ENCODE data around the gene PDAP1.
A peak's percentile ranks its signal among the peaks of the same experiment; 100 is the strongest.
"Not testable (repeated sequence)": the region's sequence is repeated elsewhere in the genome, so short reads cannot be mapped to it uniquely, and the experiment has no call there.

Gene PDAP1

DNA sequence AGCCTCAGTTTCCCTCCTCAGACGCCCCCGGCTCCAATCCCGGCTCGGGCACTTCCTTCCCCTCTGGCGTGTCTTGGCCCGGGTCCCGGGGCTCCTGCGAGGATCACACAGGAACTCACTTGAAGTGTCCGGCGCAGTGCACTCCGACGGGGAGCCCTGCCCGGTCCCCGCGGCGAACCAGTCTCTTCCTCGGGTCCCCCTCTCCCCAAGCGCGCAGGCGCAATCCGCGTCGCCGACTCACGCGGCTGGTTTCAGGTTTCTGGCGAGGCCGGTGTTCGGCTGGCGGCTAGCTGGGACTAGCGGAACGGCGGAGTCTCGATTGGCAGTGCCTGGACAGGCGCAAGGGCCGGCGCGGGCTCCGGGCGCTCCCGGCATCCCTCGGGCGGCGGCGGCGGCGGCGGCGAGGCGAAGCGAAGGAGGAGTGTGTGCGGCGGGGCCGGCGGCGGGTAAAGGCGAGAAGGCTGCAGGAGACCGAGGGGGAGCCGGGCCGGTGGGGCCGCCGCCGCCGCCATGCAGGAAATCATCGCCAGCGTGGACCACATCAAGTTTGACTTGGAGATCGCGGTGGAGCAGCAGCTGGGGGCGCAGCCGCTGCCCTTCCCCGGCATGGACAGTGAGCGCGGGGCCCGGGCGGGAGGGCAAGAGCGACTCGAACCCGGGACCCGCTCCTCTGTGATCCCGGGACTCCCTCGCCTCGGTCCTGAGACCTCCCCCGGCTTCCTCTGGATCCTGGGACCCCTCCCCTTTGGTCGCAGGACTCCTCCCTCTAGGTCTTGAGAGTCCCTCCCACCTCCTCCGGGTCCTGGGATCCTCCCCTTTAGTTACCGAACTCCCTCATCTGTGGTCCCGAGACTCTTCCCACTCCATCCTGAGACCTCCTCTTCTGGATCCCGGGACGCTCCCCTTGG lies 30.4 kb upstream of the PDAP1 start, which contains the start of the genes CPSF4 and PTCD1:
Gene CPSF4, plus strand, starts transcription at position 371 of the 908 bp plus-strand sequence. Its CDS starts 140 bp downstream, at position 511.
Gene PTCD1, minus strand, starts transcription at position 226 of the 908 bp plus-strand sequence. CDS start 3,556 bp downstream, outside the sequence.
- no peak for TF ChIP-seq ZNF274 (IDR thresholded peaks at IDR 0.05; ENCODE audit: low read depth, low read length)
- peak within 1 kb of the TSS; percentile 81 for H3K4me3 ChIP-seq (ENCODE audit: low read length)

GRCh38 chr7:99437946-99438572 lies 29.7 kb upstream of the PDAP1 start:
- TF ChIP-seq ZNF274 (IDR thresholded peaks at IDR 0.05; ENCODE audit: low read depth, low read length): no peak
- peak overlapping the region; percentile 81 for H3K4me3 ChIP-seq (ENCODE audit: low read length)

- TF ChIP-seq ZNF274 (IDR thresholded peaks at IDR 0.05; ENCODE audit: low read depth, low read length): no peak
- H3K4me3 ChIP-seq (ENCODE audit: low read length): no peak overlapping the region
Measured at GRCh38 chr7:99433158-99433557, 24.8 kb upstream of the PDAP1 start.

DNA sequence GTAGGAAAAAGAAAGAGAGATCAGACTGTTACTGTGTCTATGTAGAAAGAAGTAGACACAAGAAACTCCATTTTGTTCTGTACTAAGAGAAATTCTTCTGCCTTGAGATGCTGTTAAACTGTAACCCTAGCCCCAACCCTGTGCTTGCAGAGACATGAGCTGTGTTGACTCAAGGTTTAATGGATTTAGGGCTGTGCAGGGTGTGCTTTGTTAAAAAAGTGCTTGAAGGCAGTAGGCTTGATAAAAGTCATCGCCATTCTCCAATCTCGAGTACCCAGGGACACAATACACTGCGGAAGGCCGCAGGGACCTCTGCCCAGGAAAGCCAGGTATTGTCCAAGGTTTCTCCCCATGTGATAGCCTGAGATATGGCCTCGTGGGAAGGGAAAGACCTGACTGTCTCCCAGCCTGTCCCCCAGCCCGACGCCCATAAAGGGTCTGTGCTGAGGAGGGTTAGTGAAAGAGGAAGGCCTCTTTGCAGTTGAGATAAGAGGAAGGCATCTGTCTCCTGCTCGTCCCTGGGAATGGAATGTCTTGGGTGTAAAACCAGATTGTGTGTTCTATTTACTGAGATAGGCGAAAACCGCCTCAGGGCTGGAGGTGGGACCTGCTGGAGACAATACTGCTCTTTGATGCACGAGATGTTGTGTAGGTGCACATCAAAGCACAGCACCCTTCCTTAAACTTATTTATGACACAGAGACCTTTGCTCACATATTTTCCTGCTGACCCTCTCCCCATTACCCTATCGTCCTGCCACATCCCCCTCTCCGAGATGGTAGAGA lies 23.6 kb upstream of the PDAP1 start:
- not testable (repeated sequence) for H3K4me3 ChIP-seq (ENCODE audit: low read length)

DNA sequence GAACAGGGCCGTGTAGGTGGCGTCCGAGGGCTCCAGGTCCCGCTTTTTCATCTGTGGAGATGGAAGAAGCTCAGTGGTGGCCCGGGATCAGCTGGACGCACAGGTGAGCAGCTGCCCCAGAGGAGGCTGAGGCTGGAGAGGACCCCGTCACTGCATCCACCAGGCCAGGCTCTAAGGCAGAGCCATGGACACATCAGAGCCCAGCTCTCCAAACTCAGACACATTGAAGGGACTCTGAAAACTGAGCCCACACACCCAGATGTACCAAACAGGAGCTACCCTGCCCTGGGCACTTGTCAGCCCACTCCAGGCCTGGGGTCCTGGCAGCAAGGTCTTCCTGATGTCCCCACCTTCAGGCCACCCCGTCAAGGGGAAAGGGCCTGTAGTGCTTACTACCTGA lies 21.4 kb upstream of the PDAP1 start:
- no peak for TF ChIP-seq ZNF274 (IDR thresholded peaks at IDR 0.05; ENCODE audit: low read depth, low read length)

DNA sequence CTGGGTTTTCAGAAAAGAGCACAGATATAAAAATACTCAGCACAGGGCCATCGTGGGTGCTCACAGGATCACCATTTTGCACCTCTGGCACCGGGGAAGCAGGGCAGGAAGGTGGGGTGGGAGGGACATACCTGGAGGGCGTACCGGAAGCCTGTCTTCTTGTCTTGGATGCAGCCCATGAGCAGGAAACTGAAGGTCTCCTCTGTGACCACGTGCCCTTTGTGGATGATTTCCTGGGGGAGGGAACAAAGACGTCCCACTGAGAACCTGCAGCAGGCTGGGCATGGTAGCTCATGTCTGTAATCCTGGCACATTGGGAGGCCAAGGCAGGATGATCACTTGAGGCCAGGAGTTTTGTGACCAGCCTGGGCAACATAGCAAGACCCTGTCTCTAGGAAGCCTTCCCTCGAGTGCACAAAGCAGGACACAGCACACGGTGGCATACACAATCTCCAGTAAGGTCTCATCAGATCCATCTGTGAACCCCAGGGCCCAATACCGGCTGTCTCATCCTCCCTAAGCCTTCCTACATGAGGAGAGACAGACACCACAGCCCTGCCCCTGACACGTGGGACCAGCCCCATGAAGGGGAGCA lies 20.7 kb upstream of the PDAP1 start:
- H3K4me3 ChIP-seq (ENCODE audit: low read length): no peak overlapping the region
- TF ChIP-seq ZNF274 (IDR thresholded peaks at IDR 0.05; ENCODE audit: low read depth, low read length): no peak

More for the DNA sequence above, 21.4 kb upstream of the PDAP1 start:
- H3K4me3 ChIP-seq (ENCODE audit: low read length): no peak overlapping the region

- H3K4me3 ChIP-seq (ENCODE audit: low read length): no peak overlapping the region
Measured at GRCh38 chr7:99424932-99425730, 16.7 kb upstream of the PDAP1 start.

DNA sequence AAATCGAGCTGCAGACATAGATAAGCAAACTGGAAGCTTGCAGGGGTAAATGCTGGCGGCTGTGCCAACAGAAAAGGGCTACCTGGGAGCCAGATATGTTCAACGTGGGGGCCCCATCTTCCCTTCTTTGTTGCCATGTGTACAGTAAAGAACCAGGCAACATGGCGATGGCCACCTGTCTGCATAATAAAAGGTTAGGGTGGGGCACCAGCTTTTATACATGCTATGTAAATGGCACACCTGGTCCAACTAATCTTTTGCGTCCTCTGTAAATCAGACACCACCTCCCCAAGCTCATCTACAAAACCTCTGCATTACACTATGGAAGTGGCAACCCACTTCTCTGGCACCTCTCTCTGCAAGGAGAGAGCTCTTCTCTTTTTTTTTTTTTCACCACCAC lies 14.2 kb upstream of the PDAP1 start:
- no peak for TF ChIP-seq ZNF274 (IDR thresholded peaks at IDR 0.05; ENCODE audit: low read depth, low read length)
- no peak overlapping the region for H3K4me3 ChIP-seq (ENCODE audit: low read length)

More at GRCh38 chr7:99424932-99425730, 16.7 kb upstream of the PDAP1 start:
- TF ChIP-seq ZNF274 (IDR thresholded peaks at IDR 0.05; ENCODE audit: low read depth, low read length): no peak

- TF ChIP-seq ZNF274 (IDR thresholded peaks at IDR 0.05; ENCODE audit: low read depth, low read length): no peak
- no peak overlapping the region for H3K4me3 ChIP-seq (ENCODE audit: low read length)
Measured at GRCh38 chr7:99422186-99422585, 13.8 kb upstream of the PDAP1 start.

GRCh38 chr7:99420986-99421385 lies 12.6 kb upstream of the PDAP1 start:
- no peak for TF ChIP-seq ZNF274 (IDR thresholded peaks at IDR 0.05; ENCODE audit: low read depth, low read length)
- no peak overlapping the region for H3K4me3 ChIP-seq (ENCODE audit: low read length)

GRCh38 chr7:99420213-99420612 lies 11.8 kb upstream of the PDAP1 start:
- no peak for TF ChIP-seq ZNF274 (IDR thresholded peaks at IDR 0.05; ENCODE audit: low read depth, low read length)
- no peak overlapping the region for H3K4me3 ChIP-seq (ENCODE audit: low read length)

- H3K4me3 ChIP-seq (ENCODE audit: low read length): no peak overlapping the region
- TF ChIP-seq ZNF274 (IDR thresholded peaks at IDR 0.05; ENCODE audit: low read depth, low read length): no peak
Measured at GRCh38 chr7:99419323-99420021, 11.1 kb upstream of the PDAP1 start.

GRCh38 chr7:99418260-99418659 lies 9.9 kb upstream of the PDAP1 start:
- no peak overlapping the region for H3K4me3 ChIP-seq (ENCODE audit: low read length)
- TF ChIP-seq ZNF274 (IDR thresholded peaks at IDR 0.05; ENCODE audit: low read depth, low read length): no peak

- not testable (repeated sequence) for H3K4me3 ChIP-seq (ENCODE audit: low read length)
Measured at GRCh38 chr7:99415513-99416127, 7.2 kb upstream of the PDAP1 start.

Measured in GM08714 (cell line).